Stromal cell of bone marrow (primary cell): Measurements from ENCODE around the gene TSPAN18.
A peak's percentile ranks its signal among the peaks of the same experiment; 100 is the strongest.
"Not testable (repeated sequence)": the region's sequence is repeated elsewhere in the genome, so short reads cannot be mapped to it uniquely, and the experiment has no call there.

Experiments
- DNase-seq: peaks from one replicate; pipeline ENCODE4 v3.0.0-alpha.2; 2012; ENCODE audit warnings: low read depth

The TSPAN18 gene

GRCh38 chr11:44868455-44869421 is 142.0 kb downstream of the TSPAN18 start:
- DNase-seq: no peak

DNA sequence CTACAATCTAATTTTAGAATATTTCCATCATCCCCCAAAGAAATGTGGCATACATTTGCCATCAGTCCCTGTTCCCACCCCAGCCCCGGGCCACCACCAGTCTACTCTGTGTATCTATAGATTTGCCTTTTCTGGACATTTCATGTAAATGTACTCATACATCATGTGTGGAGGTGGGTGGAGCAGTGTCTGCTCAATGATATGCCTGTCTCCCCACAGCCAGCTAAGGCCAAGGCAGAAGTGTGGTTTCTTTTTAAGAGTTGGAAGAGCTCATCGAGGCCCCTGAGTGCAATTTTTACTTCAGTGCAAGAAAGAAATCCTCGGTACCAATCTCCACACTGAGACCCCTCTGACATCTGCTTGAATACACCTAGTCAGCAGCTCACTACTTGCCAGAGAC is 143.4 kb downstream of the TSPAN18 start:
- DNase-seq: no peak

DNA sequence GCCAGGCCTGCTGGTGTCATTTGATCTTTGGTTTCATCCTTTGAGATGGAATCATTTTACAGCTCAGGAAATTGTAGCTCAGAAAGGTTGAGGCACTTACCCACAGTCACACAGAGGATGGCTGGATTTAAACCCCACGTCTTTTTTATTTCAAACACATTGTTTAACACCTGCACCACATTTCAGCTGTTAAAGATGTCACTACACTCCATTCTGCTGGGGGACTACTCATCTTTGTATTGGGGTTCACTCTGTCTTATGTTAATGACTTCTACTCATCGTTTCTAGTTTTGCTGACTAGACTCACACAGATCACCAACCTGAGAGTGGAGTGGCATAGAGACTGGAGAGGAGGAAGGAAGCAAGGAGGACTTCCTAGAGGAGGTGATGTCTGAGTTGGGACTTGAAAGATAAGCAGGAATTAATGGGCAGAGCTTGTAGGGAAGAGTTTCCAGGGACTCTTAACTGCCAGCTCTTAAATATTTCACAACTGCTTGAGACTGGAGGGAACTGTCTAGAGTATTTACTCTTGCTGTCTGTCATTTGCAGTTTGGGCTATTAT is 143.9 kb downstream of the TSPAN18 start:
- DNase-seq: no peak

- DNase-seq: not testable (repeated sequence)
Observed at GRCh38 chr11:44871682-44872081, 144.9 kb downstream of the TSPAN18 start.

GRCh38 chr11:44872556-44872955 is 145.8 kb downstream of the TSPAN18 start:
- no peak for DNase-seq

DNA sequence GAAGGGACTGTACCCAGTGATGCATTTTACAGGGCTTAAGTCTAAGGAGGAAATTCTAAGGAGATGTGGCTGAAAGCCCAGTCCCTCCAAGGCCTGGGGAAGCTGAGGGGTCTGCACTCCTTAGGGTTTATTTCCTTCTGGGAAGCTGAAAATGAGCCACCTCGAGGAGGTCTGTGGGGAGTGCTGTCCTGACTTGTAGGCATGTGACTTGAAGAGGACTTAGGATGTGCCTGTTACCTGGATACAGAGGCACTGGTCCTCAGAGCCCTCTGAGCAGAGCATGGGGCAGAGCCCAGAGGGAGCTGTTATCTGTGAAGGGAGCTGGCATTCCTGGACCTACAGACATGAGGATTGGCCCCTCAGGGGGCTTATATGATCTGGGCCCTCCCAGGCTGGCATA is 146.8 kb downstream of the TSPAN18 start:
- DNase-seq: no peak

DNA sequence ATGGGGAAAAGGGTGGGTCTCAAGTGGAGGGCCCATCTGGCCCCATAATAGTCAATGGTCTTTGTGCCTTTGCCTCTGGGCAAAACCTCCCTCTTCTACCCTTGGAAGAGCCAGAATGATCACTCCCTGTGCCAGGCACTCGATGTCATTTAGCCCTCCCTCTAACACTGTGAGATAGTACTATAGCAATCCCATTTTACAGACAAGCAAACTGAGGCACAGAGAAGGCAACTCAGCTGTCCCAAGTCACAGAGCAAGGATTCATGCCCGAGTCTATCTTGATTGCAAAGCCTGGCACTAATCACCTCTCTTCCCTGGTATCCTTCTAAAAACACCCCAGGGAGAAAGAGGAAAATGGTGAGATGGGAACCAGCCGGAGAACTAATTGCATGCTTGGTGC is 147.5 kb downstream of the TSPAN18 start:
- no peak for DNase-seq

- no peak for DNase-seq
Observed at GRCh38 chr11:44875037-44875436, 148.3 kb downstream of the TSPAN18 start.

GRCh38 chr11:44876194-44876723 is 149.5 kb downstream of the TSPAN18 start:
- no peak for DNase-seq

GRCh38 chr11:44876906-44877305 is 150.1 kb downstream of the TSPAN18 start:
- no peak for DNase-seq

DNA sequence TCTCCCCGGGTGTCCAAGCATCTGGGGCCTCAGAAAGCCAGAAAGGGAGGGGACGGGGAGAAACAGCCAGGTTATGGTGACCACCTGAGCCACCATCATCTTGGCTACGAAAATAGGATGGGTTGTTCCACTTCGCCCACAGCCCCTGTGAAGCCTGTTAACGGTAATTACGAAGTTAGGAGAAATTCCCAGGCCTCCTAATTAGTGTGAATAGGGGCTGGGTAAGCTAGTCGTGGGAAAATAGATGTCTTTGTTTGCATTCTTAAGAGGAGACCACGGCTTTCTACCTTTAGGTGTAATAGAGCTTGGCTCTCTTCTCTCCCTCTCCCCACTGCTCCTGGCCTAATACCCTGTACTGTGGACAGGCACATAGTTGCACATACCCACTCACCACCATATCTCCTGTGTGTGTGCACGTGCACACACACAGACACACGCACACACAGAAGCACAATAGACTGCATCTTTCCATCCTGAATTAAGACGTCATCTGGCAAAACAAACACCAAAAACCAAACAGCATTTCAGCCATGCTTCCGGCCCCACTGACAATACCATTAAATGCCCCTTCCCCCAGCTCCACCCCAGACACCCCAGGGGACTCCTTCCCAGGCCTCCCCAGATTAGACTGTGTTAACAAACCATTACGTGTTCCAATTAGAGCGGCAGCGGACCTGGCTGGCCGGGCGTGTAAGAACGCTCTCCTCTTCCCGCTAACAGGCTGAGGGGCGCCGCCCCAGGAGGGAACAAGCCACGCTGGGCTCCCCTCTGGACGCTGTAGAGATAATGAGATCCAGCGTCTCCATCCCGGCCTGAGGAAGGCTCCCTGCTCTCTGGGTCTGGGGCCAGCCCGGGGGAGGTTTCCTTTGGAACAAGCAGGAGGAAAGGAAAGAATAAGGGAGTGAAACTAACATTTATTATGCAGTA is 151.1 kb downstream of the TSPAN18 start:
- DNase-seq: no peak

- no peak for DNase-seq
Observed at GRCh38 chr11:44878711-44879110, 151.9 kb downstream of the TSPAN18 start.

DNA sequence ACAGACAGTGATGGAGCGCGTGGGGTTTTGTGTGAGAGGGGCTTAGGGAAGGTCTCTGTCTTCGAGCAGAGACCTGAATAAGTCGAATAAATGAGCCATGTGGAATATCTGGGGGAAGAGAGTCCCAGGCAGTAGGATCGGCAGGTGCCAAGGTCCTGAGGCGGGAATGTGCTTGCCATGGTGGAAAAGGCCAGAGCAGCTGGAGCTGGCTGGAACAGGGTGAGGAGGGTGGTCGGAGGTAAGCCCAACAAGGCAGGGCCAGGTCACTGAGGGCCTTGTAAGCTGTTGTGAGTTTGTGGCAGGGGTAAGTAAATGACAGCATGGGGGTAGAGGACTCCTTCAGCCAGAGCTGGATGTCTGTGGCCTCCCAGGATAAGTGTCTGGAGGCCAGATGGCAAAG is 152.7 kb downstream of the TSPAN18 start:
- no peak for DNase-seq

DNA sequence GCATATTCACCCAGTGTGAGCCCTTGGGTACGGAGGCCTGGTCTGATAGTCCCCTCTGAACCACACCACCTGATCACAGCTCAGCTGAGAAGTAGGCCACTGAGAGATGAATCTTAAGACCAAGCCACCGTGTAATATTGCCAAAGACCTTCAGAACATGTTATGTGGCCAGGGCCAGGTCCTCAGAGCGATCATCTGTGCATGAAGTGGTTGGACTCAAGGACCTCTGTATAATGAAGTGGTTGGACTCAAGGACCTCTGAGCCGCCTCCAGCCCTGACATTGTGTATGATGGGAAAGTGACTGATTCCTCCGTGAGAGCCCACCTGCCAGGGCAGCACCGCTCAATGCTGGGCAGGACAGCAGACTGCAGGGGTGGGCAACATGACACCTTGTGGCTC is 153.7 kb downstream of the TSPAN18 start:
- DNase-seq: no peak

DNA sequence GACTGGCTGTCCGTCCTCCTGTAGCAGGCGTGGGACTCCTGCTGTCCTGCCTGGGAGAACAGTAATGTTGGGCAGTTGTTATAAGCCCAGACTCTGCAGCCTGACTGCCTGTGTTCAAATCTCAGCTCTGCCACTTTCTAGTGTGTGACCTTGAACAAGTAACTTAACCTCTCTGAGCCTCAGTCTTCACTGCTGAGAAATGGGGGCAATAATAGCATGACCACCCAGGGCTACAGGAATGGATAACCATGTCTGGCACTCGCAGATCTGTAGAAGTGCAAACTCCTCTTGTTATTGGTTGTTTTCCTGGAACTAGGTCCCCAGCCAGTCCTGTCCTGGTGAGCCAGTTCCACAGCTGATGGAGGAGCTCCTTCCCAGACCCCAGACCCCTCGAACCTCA is 154.2 kb downstream of the TSPAN18 start:
- DNase-seq: no peak

- no peak for DNase-seq
Observed at GRCh38 chr11:44883277-44883676, 156.5 kb downstream of the TSPAN18 start.

GRCh38 chr11:44884056-44884455 is 157.3 kb downstream of the TSPAN18 start:
- no peak for DNase-seq

DNA sequence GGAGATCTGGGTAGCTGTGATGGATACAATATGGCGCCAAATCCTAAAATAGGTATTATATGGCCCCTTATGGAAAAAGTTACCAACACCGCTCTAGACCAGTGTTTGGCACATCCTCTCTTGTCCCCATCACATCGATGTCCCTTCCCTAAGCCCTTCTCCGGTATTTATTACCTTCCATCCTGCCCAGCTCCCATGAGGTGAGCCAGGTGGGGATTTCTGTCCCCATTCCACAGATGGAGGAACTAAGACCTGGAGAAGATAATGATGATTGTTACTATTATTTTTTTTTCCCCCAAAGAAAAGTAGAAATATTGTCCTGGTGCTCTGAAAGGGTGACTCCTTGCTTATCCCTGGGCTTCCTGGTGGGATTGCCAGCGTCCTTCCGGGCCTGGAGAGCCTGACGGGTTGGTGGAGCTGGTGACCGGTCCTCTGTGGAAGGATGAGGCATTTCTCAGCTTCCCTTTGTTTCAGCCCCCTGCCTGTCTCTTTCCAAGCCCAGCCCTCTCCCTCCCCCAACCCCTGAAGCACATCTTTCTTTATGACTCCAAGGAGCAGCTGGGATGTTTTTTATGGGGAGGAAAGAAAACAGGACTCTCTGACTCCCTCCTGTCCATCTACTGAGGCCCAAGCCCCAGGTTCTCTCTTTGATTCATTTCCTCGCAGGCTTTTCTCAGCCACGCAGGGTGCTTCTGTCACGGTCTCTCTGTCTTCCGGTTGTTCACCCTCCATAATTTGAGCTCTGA is 158.5 kb downstream of the TSPAN18 start:
- no peak for DNase-seq

- DNase-seq: no peak
Observed at GRCh38 chr11:44885919-44886789, 159.4 kb downstream of the TSPAN18 start.

DNA sequence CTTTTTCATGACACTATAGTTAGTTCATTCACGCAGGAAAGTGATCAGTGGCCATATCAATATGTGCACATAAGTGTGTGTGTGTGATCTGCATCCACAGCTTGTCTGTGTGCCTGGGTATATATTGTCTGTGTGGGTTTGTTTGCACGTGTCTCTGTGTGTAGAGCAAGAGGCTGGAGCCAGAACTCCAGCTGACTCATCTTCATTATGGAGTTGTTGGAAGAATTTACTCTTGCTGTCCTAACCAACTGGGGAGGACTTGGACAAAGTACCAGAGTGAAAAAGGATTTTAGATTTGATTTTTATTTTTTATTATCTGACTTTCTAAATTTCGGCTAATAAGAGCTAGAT is 160.0 kb downstream of the TSPAN18 start:
- peak; percentile 69 for DNase-seq

DNA sequence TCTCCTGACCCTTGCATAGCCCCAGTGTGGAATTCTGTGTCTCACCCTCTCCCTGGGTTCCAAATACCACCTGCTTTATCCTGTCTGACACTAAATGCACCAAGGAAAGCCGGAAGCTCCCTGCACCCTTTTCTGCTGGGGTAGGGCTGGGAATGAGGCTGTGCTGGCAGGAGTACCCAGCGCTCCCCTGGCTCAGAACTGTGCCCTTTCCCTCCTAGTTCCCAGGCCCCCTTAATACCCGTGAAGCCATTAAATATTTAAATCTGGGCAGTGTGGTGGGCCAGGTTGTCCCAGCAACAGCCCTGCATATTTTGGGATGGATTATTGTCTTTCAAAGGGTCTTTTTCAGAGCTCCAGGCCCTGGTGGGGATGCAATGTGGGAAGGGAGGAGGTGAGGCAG is 160.9 kb downstream of the TSPAN18 start:
- DNase-seq: no peak
